ENCODE measurements around the gene EXOC6B.

- TF ChIP-seq, protein P1, sequence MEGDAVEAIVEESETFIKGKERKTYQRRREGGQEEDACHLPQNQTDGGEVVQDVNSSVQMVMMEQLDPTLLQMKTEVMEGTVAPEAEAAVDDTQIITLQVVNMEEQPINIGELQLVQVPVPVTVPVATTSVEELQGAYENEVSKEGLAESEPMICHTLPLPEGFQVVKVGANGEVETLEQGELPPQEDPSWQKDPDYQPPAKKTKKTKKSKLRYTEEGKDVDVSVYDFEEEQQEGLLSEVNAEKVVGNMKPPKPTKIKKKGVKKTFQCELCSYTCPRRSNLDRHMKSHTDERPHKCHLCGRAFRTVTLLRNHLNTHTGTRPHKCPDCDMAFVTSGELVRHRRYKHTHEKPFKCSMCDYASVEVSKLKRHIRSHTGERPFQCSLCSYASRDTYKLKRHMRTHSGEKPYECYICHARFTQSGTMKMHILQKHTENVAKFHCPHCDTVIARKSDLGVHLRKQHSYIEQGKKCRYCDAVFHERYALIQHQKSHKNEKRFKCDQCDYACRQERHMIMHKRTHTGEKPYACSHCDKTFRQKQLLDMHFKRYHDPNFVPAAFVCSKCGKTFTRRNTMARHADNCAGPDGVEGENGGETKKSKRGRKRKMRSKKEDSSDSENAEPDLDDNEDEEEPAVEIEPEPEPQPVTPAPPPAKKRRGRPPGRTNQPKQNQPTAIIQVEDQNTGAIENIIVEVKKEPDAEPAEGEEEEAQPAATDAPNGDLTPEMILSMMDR (conservative IDR thresholded peaks at IDR 0.05) = no peak
- TF ChIP-seq EZH2 (IDR thresholded peaks at IDR 0.05; ENCODE audit: low read depth) = no peak
Observed at GRCh38 chr2:72292433-72292832, 533.4 kb downstream of the EXOC6B start.
